Endometrial microvascular endothelial cells (primary cell): ENCODE results near the gene HOXB1. TPM values are rescaled to one million over a fixed set of nuclear protein-coding genes. Genes with fewer than 3 reads are reported as not detected.
"Not testable (repeated sequence)": the region's sequence is repeated elsewhere in the genome, so short reads cannot be mapped to it uniquely, and the experiment has no call there.

Experiments
- in situ Hi-C: cut with HindIII; loops from 2 replicates; pipeline ENCODE4 v1.10.0; 2017; ENCODE audit warnings: low sequenced_read_pairs, low pct_unique_long_range_greater_than_20kb; ENCODE audit errors: inconsistent ontology term
- total RNA-seq: library from RNA; depleted of rRNA; stranded (reverse); fragments of >200 nt; gene quantifications from one replicate; pipeline ENCODE4 v1.2.3, GENCODE V29; 2015; ENCODE audit errors: inconsistent ontology term

The HOXB1 gene
- total RNA-seq, 1 donor from 2014 or later: not detected

- in situ Hi-C loops: no loop called here
Observed at GRCh38 chr17:48546137-48546923, 15.5 kb upstream of the HOXB1 start.

- in situ Hi-C loops: no loop called here
Observed at GRCh38 chr17:48545539-48545938, 14.7 kb upstream of the HOXB1 start.

- in situ Hi-C loops: no loop called here
Observed at GRCh38 chr17:48545022-48545375, 14.2 kb upstream of the HOXB1 start, which contains the start of gene HOXB2. Gene HOXB2, minus strand, starts transcription at chr17:48545109. Its CDS starts 198 bp downstream, at chr17:48544911.

GRCh38 chr17:48544349-48545021, 13.7 kb upstream of the HOXB1 start:
- in situ Hi-C loops: no loop called here

GRCh38 chr17:48543854-48544348, 13.1 kb upstream of the HOXB1 start:
- in situ Hi-C loops: no loop called here

GRCh38 chr17:48543107-48543853, 12.5 kb upstream of the HOXB1 start:
- in situ Hi-C loops: no loop called here

- in situ Hi-C loops: no loop called here
Observed at GRCh38 chr17:48542698-48543106, 11.9 kb upstream of the HOXB1 start.

GRCh38 chr17:48542114-48542656, 11.4 kb upstream of the HOXB1 start:
- in situ Hi-C loops: no loop called here

- in situ Hi-C loops: no loop called here
Observed at GRCh38 chr17:48541577-48542113, 10.8 kb upstream of the HOXB1 start.

- in situ Hi-C loops: no loop called here
Observed at GRCh38 chr17:48541036-48541576, 10.3 kb upstream of the HOXB1 start.

- in situ Hi-C loops: no loop called here
Observed at GRCh38 chr17:48540213-48540612, 9.4 kb upstream of the HOXB1 start.

- in situ Hi-C loops: no loop called here
Observed at GRCh38 chr17:48539177-48539576, 8.4 kb upstream of the HOXB1 start.

- in situ Hi-C loops: no loop called here
Observed at GRCh38 chr17:48537316-48537715, 6.5 kb upstream of the HOXB1 start.

- in situ Hi-C loops: not testable (repeated sequence)
Observed at GRCh38 chr17:48535793-48536559, 5.2 kb upstream of the HOXB1 start.

- in situ Hi-C loops: no loop called here
Observed at GRCh38 chr17:48532261-48532660, 1.4 kb upstream of the HOXB1 start.

- in situ Hi-C loops: no loop called here
Observed at GRCh38 chr17:48530208-48530886, 464 bp downstream of the HOXB1 start.

- in situ Hi-C loops: no loop called here
Observed at GRCh38 chr17:48529683-48530009, 1.2 kb downstream of the HOXB1 start.
